ENCODE results near the gene QKI. TPM values are rescaled to one million over a fixed set of nuclear protein-coding genes. Genes with fewer than 3 reads are reported as not detected.

QKI gene
- total and polyA plus RNA-seq, 2 of the 8 experiments (the other 6 are each of a cell fraction or from before 2014, with no cell fraction given): 181 to 183 TPM

GRCh38 chr6:163392533-163392932 is 22.0 kb upstream of the QKI start:
- peaks cover 0 to 6% (median 3%) of the 10 kb centered on the region in 4 experiments; a peak in 4 of 7 replicates for H3K4me1 ChIP-seq (replicated peaks in 1 of 4; ENCODE audit: control insufficient read depth in 3 of 4, insufficient read depth in 4 of 4, low read length in 3 of 4)
- H4K5ac ChIP-seq (ENCODE audit: insufficient read length, low read depth, low read length): no peak overlapping the region
- no peak overlapping the region for H3K14ac ChIP-seq (ENCODE audit: insufficient read length)
- WGBS, 2 experiments (ENCODE audit: extremely low coverage in 1 of 2, insufficient coverage in 1 of 2, insufficient read length in 1 of 2, insufficient replicate concordance in 2 of 2, low coverage in 1 of 2, low lambda C conversion rate in 2 of 2, missing lambda C conversion rate in 1 of 2): 97% methylated on average over 2 of the region's 2 CpGs; no CpG with 5 or more reads in 1 of the 2 experiments
- DNase-seq (ENCODE audit: low read depth in 1 of 2, low spot score in 2 of 2) (no peak), FAIRE-seq (no peak)
- no peaks in the 10 kb centered on the region for H3K79me2 ChIP-seq (ENCODE audit: control insufficient read depth in 1 of 2, insufficient read depth in 2 of 2, low read length in 2 of 2)
- no peak overlapping the region for H2BK20ac ChIP-seq (ENCODE audit: low read length)
- no peak overlapping the region for H3K4ac ChIP-seq (replicated peaks; ENCODE audit: insufficient read length, low read depth, low read length)
- no peak overlapping the region for H3K4me2 ChIP-seq (ENCODE audit: insufficient read depth in 1 of 2, low read depth in 2 of 2, low read length in 2 of 2)
- no peak overlapping the region for H3K27ac ChIP-seq (ENCODE audit: low read depth, low read length)
- peaks cover 3% of the 10 kb centered on the region; the same call in 1 of the 2 replicates for H3K23me2 ChIP-seq (ENCODE audit: low read depth, low read length)
- no peaks in the 10 kb centered on the region for H3K9me3 ChIP-seq (ENCODE audit: insufficient read depth in 2 of 2, low read depth in 1 of 2, low read length in 1 of 2)
- H2AK5ac ChIP-seq (ENCODE audit: low read depth, low read length): no peak overlapping the region
- no peak overlapping the region for H2BK5ac ChIP-seq (ENCODE audit: low read depth, low read length)
- H4K8ac ChIP-seq (ENCODE audit: extremely low read depth, insufficient read depth, low read length): no peak overlapping the region
- H3K18ac ChIP-seq (ENCODE audit: extremely low read depth, low read length): no peak overlapping the region
- ChIA-PET CTCF (ENCODE audit: partially characterized antibody) (interaction anchor here (0.9 to 1.2 kb wide), 2 partner anchors 11 to 12 kb away, joined by 3 read pairs; no protein-coding TSS in a partner anchor), POLR2A (ENCODE audit: partially characterized antibody) (no interaction called here)
- H3K27me3 ChIP-seq (replicated peaks in 1 of 4; ENCODE audit: control insufficient read depth in 3 of 4, extremely low read depth in 1 of 4, insufficient read depth in 3 of 4, low read length in 3 of 4): no peaks in the 10 kb centered on the region
- no peak overlapping the region for H2BK12ac ChIP-seq (ENCODE audit: low read depth, low read length)
- no peak overlapping the region for H3K4me3 ChIP-seq (ENCODE audit: extremely low read depth in 1 of 4, insufficient read depth in 2 of 4, low read depth in 3 of 4, low read length in 4 of 4)
- H3K36me3 ChIP-seq (ENCODE audit: control insufficient read depth in 2 of 4, insufficient read depth in 4 of 4, low read length in 3 of 4): no peaks in the 10 kb centered on the region
- H2AFZ ChIP-seq (ENCODE audit: low read length): no peak overlapping the region
- no peak overlapping the region for H3K56ac ChIP-seq (replicated peaks; ENCODE audit: insufficient read length, low read depth, low read length)
- H3K23ac ChIP-seq (ENCODE audit: insufficient read length): no peak overlapping the region
- no peak overlapping the region for H4K91ac ChIP-seq (replicated peaks; ENCODE audit: insufficient read length, low read length)
- H2BK120ac ChIP-seq (replicated peaks; ENCODE audit: low read depth, low read length): no peak overlapping the region
- H3K79me1 ChIP-seq (ENCODE audit: low read depth, low read length): no peaks in the 10 kb centered on the region
- no peak overlapping the region for H3K9ac ChIP-seq (replicated peaks in 1 of 4; ENCODE audit: extremely low read depth in 1 of 4, low read depth in 3 of 4, low read length in 3 of 4)
- H2BK15ac ChIP-seq (ENCODE audit: low read length): no peak overlapping the region
- H4K20me1 ChIP-seq (replicated peaks in 1 of 2; ENCODE audit: control insufficient read depth in 1 of 2, insufficient read depth in 2 of 2, low read length in 2 of 2): no peaks in the 10 kb centered on the region
- TF ChIP-seq CTBP2 (IDR thresholded peaks at IDR 0.05; ENCODE audit: borderline replicate concordance, insufficient read depth, insufficient read length, low read length) (no peak), CHD1 (IDR thresholded peaks at IDR 0.05; ENCODE audit: low read depth, low read length) (no peak), RNF2 (IDR thresholded peaks at IDR 0.05; ENCODE audit: borderline replicate concordance, low read depth, low read length, missing control alignments, poor library complexity, severe bottlenecking) (no peak), JUND (IDR thresholded peaks at IDR 0.05; ENCODE audit: low read length) (no peak), ATF2 (IDR thresholded peaks at IDR 0.05; ENCODE audit: low read length) (no peak), ZNF274 (IDR thresholded peaks at IDR 0.05; ENCODE audit: borderline replicate concordance, extremely low read depth, low read length) (no peak), SP1 (IDR thresholded peaks at IDR 0.05; ENCODE audit: low read depth, low read length) (no peak), RFX5 (IDR thresholded peaks at IDR 0.05; ENCODE audit: borderline replicate concordance, low read depth, low read length) (no peak), SRF (IDR thresholded peaks at IDR 0.05; ENCODE audit: low read depth, low read length) (no peak), TAF1 (IDR thresholded peaks at IDR 0.05; ENCODE audit: low read depth, low read length) (no peak), EZH2 (IDR thresholded peaks at IDR 0.05; ENCODE audit: low read depth, low read length, severe bottlenecking) (no peak), KDM5A (IDR thresholded peaks at IDR 0.05; ENCODE audit: low read length) (no peak), RBBP5 (IDR thresholded peaks at IDR 0.05; ENCODE audit: borderline replicate concordance, low read depth, low read length) (no peak)
